ENCODE results near the gene ZNF799.

DNA sequence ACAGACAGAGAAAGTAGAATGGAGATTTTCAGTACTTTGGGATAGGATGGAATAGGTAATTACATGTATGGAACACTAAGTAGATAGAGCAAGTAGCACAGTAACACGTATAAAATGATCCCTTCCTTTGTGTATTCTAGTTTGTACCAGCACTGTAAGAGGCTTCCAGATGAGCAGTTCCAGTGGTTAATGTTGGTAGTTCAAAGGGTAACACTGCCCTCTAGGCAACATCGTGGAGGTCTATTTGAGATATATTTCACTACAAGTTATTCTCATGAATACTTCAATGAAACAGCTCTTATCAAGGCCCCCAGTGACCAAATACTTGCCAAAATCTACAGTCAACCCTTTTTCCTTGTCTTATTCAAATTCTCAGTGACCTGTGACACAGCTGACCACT, 54.2 kb downstream of the ZNF799 start:
- TF ChIP-seq, protein P1, sequence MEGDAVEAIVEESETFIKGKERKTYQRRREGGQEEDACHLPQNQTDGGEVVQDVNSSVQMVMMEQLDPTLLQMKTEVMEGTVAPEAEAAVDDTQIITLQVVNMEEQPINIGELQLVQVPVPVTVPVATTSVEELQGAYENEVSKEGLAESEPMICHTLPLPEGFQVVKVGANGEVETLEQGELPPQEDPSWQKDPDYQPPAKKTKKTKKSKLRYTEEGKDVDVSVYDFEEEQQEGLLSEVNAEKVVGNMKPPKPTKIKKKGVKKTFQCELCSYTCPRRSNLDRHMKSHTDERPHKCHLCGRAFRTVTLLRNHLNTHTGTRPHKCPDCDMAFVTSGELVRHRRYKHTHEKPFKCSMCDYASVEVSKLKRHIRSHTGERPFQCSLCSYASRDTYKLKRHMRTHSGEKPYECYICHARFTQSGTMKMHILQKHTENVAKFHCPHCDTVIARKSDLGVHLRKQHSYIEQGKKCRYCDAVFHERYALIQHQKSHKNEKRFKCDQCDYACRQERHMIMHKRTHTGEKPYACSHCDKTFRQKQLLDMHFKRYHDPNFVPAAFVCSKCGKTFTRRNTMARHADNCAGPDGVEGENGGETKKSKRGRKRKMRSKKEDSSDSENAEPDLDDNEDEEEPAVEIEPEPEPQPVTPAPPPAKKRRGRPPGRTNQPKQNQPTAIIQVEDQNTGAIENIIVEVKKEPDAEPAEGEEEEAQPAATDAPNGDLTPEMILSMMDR (conservative IDR thresholded peaks at IDR 0.05; ENCODE audit: low read depth in 2 of 2): peak in 1 of 2 experiments; percentile 33; a peak in 2 of 4 replicates
- TF ChIP-seq POLR2AphosphoS5 (IDR thresholded peaks at IDR 0.05; ENCODE audit: low read depth): no peak
- TF ChIP-seq ZNF114 (CRISPR knock-in tag; IDR thresholded peaks at IDR 0.05): no peak
- TF ChIP-seq JUNB (IDR thresholded peaks at IDR 0.05; ENCODE audit: unreplicated experiment): no peak
- TF ChIP-seq EZH2 (IDR thresholded peaks at IDR 0.05; ENCODE audit: low read depth, unreplicated experiment): no peak
- TF ChIP-seq REST (IDR thresholded peaks at IDR 0.05; ENCODE audit: unreplicated experiment): no peak
- no peak for TF ChIP-seq EZH2phosphoT487 (IDR thresholded peaks at IDR 0.05; ENCODE audit: unreplicated experiment)
- TF ChIP-seq STAT1 (IDR thresholded peaks at IDR 0.05; ENCODE audit: unreplicated experiment): no peak
- TF ChIP-seq CREB1 (CRISPR knock-in tag; IDR thresholded peaks at IDR 0.05; ENCODE audit: low read depth): no peak
- TF ChIP-seq NANOG (IDR thresholded peaks at IDR 0.05; ENCODE audit: borderline replicate concordance): no peak

Data from GM23338 (cell line).